NB4 (cell line): ENCODE measurements around the gene STARD7.

Experiments used
- MYC ChIP-seq: IDR thresholded peaks from 2 replicates; pipeline ENCODE4 v1.6.1; 2011; ENCODE audit warnings: low read depth, low read length
- POLR2A ChIP-seq: IDR thresholded peaks from 2 replicates; pipeline ENCODE4 v1.6.1; 2011; ENCODE audit warnings: mild to moderate bottlenecking; ENCODE audit not compliant: insufficient read length; ENCODE audit errors: extremely low read depth
- TF ChIP-seq, protein P1 (sequence below): IDR thresholded peaks from one replicate; pipeline ENCODE4 v1.5.1; 2012; ENCODE audit warnings: low read depth, low read length
- TF ChIP-seq, protein P2 (sequence below): IDR thresholded peaks from 2 replicates; pipeline ENCODE4 v1.6.1; 2011; ENCODE audit warnings: low read depth, low read length

- no peak for TF ChIP-seq POLR2A
- TF ChIP-seq, protein P1, sequence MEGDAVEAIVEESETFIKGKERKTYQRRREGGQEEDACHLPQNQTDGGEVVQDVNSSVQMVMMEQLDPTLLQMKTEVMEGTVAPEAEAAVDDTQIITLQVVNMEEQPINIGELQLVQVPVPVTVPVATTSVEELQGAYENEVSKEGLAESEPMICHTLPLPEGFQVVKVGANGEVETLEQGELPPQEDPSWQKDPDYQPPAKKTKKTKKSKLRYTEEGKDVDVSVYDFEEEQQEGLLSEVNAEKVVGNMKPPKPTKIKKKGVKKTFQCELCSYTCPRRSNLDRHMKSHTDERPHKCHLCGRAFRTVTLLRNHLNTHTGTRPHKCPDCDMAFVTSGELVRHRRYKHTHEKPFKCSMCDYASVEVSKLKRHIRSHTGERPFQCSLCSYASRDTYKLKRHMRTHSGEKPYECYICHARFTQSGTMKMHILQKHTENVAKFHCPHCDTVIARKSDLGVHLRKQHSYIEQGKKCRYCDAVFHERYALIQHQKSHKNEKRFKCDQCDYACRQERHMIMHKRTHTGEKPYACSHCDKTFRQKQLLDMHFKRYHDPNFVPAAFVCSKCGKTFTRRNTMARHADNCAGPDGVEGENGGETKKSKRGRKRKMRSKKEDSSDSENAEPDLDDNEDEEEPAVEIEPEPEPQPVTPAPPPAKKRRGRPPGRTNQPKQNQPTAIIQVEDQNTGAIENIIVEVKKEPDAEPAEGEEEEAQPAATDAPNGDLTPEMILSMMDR, result no peak
- TF ChIP-seq, protein P2, sequence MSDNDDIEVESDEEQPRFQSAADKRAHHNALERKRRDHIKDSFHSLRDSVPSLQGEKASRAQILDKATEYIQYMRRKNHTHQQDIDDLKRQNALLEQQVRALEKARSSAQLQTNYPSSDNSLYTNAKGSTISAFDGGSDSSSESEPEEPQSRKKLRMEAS, result no peak
- no peak for TF ChIP-seq MYC
Measured at GRCh38 chr2:96151595-96152303, 56.9 kb downstream of the STARD7 start.
